ENCODE results near the gene CWF19L1.

DNA sequence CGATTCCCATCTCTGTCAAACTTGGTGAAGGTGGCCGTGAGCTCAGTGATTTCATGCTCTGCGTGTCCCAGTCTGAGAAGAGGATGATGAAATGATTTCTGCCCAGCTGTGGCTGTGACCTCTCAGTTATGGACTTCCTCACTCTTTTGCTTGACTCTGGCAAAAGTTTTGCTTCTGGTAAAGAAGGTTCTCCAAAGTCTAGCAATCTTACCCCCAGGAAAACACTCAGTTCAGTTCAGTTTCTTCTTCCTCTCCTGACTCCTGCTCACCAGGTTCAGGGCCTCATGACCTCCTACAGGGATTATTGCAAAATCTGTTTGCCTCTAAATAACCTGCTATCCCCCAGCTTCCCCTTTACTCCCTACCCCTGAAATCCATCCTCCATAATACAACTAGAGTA, 23.9 kb upstream of the CWF19L1 start:
- TF ChIP-seq, protein P1, sequence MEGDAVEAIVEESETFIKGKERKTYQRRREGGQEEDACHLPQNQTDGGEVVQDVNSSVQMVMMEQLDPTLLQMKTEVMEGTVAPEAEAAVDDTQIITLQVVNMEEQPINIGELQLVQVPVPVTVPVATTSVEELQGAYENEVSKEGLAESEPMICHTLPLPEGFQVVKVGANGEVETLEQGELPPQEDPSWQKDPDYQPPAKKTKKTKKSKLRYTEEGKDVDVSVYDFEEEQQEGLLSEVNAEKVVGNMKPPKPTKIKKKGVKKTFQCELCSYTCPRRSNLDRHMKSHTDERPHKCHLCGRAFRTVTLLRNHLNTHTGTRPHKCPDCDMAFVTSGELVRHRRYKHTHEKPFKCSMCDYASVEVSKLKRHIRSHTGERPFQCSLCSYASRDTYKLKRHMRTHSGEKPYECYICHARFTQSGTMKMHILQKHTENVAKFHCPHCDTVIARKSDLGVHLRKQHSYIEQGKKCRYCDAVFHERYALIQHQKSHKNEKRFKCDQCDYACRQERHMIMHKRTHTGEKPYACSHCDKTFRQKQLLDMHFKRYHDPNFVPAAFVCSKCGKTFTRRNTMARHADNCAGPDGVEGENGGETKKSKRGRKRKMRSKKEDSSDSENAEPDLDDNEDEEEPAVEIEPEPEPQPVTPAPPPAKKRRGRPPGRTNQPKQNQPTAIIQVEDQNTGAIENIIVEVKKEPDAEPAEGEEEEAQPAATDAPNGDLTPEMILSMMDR (IDR thresholded peaks at IDR 0.05 in 4 of 5, conservative IDR thresholded peaks at IDR 0.05 in 1 of 5): no peak
- no peak for TF ChIP-seq POLR2A (IDR thresholded peaks at IDR 0.05)

Data from gastrocnemius medialis (tissue), 4 donors.